ENCODE results near the gene INKA2.
A peak's percentile ranks its signal among the peaks of the same experiment; 100 is the strongest.

INKA2 gene

GRCh38 chr1:111769517-111770146, 30.4 kb upstream of the INKA2 start:
- peaks cover 3% of the 10 kb centered on the region for H3K36me3 ChIP-seq (ENCODE audit: control insufficient read depth, insufficient read depth, low read length)
- no peak overlapping the region for H3K4me2 ChIP-seq (ENCODE audit: low read length)
- H3K4ac ChIP-seq (ENCODE audit: low read depth, low read length), result no peak overlapping the region
- H4K8ac ChIP-seq (ENCODE audit: low read depth, low read length), result no peak overlapping the region
- H3K23ac ChIP-seq (ENCODE audit: low read length), result no peak overlapping the region
- no peak overlapping the region for H2AK5ac ChIP-seq (ENCODE audit: low read length)
- H3K56ac ChIP-seq (ENCODE audit: low read length), result no peak overlapping the region
- H3K79me2 ChIP-seq (ENCODE audit: control insufficient read depth, insufficient read depth, low read length), result no peaks in the 10 kb centered on the region
- H2BK120ac ChIP-seq (ENCODE audit: low read depth, low read length), result no peak overlapping the region
- no peaks in the 10 kb centered on the region for H3K4me1 ChIP-seq (ENCODE audit: control insufficient read depth, low read depth, low read length)
- no peak overlapping the region for H3K18ac ChIP-seq (ENCODE audit: low read length)
- H3K4me3 ChIP-seq (ENCODE audit: low read length), result no peak overlapping the region
- no peaks in the 10 kb centered on the region for H3K27me3 ChIP-seq (ENCODE audit: insufficient read depth, low read length, poor library complexity)
- H3K27ac ChIP-seq (ENCODE audit: low read depth, low read length), result no peak overlapping the region
- H3K9ac ChIP-seq (ENCODE audit: low read length), result no peak overlapping the region
- H4K5ac ChIP-seq (ENCODE audit: low read length), result no peak overlapping the region
- no CpG with 5 or more reads among the region's 6 CpGs for WGBS (ENCODE audit: extremely low coverage, insufficient coverage, low lambda C conversion rate)
- H2BK5ac ChIP-seq (ENCODE audit: low read length), result no peak overlapping the region
- no peaks in the 10 kb centered on the region for H3K79me1 ChIP-seq (ENCODE audit: low read length)
- DNase-seq, result peak; percentile 45
- no peak overlapping the region for H2BK15ac ChIP-seq (replicated peaks; ENCODE audit: low read depth)

GRCh38 chr1:111768625-111769024, 29.4 kb upstream of the INKA2 start:
- Histone ChIP-seq H3K56ac (ENCODE audit: low read length) (no peak overlapping the region), H3K23ac (ENCODE audit: low read length) (no peak overlapping the region), H3K4ac (ENCODE audit: low read depth, low read length) (no peak overlapping the region), H3K79me1 (ENCODE audit: low read length) (no peaks in the 10 kb centered on the region), H3K4me3 (ENCODE audit: low read length) (no peak overlapping the region), H2BK5ac (ENCODE audit: low read length) (no peak overlapping the region), H3K27ac (ENCODE audit: low read depth, low read length) (no peak overlapping the region), H2BK15ac (replicated peaks; ENCODE audit: low read depth) (no peak overlapping the region), H3K4me2 (ENCODE audit: low read length) (no peak overlapping the region), H3K27me3 (ENCODE audit: insufficient read depth, low read length, poor library complexity) (no peaks in the 10 kb centered on the region), H3K4me1 (ENCODE audit: control insufficient read depth, low read depth, low read length) (no peaks in the 10 kb centered on the region), H3K79me2 (ENCODE audit: control insufficient read depth, insufficient read depth, low read length) (no peaks in the 10 kb centered on the region), H4K8ac (ENCODE audit: low read depth, low read length) (no peak overlapping the region), H3K9ac (ENCODE audit: low read length) (no peak overlapping the region), H3K18ac (ENCODE audit: low read length) (no peak overlapping the region), H2BK120ac (ENCODE audit: low read depth, low read length) (no peak overlapping the region), H4K5ac (ENCODE audit: low read length) (no peak overlapping the region), H2AK5ac (ENCODE audit: low read length) (no peak overlapping the region), H3K36me3 (ENCODE audit: control insufficient read depth, insufficient read depth, low read length) (peaks cover 3% of the 10 kb centered on the region)
- no peak for DNase-seq

GRCh38 chr1:111768023-111768422, 28.8 kb upstream of the INKA2 start:
- H3K4me2 ChIP-seq (ENCODE audit: low read length), result no peak overlapping the region

GRCh38 chr1:111762332-111762731, 23.1 kb upstream of the INKA2 start:
- H3K36me3 ChIP-seq (ENCODE audit: control insufficient read depth, insufficient read depth, low read length), result peaks cover 7% of the 10 kb centered on the region
- H3K79me1 ChIP-seq (ENCODE audit: low read length), result peaks cover 4% of the 10 kb centered on the region
- H4K8ac ChIP-seq (ENCODE audit: low read depth, low read length), result no peak overlapping the region
- H4K5ac ChIP-seq (ENCODE audit: low read length), result no peak overlapping the region
- no peak overlapping the region for H3K18ac ChIP-seq (ENCODE audit: low read length)
- no peaks in the 10 kb centered on the region for H3K27me3 ChIP-seq (ENCODE audit: insufficient read depth, low read length, poor library complexity)
- no peak overlapping the region for H3K4me3 ChIP-seq (ENCODE audit: low read length)
- H3K9ac ChIP-seq (ENCODE audit: low read length), result no peak overlapping the region
- H3K23ac ChIP-seq (ENCODE audit: low read length), result no peak overlapping the region
- H3K4me1 ChIP-seq (ENCODE audit: control insufficient read depth, low read depth, low read length), result no peaks in the 10 kb centered on the region
- H3K56ac ChIP-seq (ENCODE audit: low read length), result no peak overlapping the region
- no peak overlapping the region for H2BK120ac ChIP-seq (ENCODE audit: low read depth, low read length)
- no peak overlapping the region for H2AK5ac ChIP-seq (ENCODE audit: low read length)
- H2BK5ac ChIP-seq (ENCODE audit: low read length), result no peak overlapping the region
- H3K79me2 ChIP-seq (ENCODE audit: control insufficient read depth, insufficient read depth, low read length), result peaks cover 5% of the 10 kb centered on the region
- WGBS (ENCODE audit: extremely low coverage, insufficient coverage, low lambda C conversion rate), result no CpG with 5 or more reads among the region's 2 CpGs
- H3K4ac ChIP-seq (ENCODE audit: low read depth, low read length), result no peak overlapping the region
- H3K27ac ChIP-seq (ENCODE audit: low read depth, low read length), result no peak overlapping the region
- DNase-seq, result no peak
- H2BK15ac ChIP-seq (replicated peaks; ENCODE audit: low read depth), result no peak overlapping the region
- no peak overlapping the region for H3K4me2 ChIP-seq (ENCODE audit: low read length)

More at GRCh38 chr1:111768023-111768422, 28.8 kb upstream of the INKA2 start:
- no peaks in the 10 kb centered on the region for H3K79me2 ChIP-seq (ENCODE audit: control insufficient read depth, insufficient read depth, low read length)
- H3K79me1 ChIP-seq (ENCODE audit: low read length), result no peaks in the 10 kb centered on the region
- no peaks in the 10 kb centered on the region for H3K4me1 ChIP-seq (ENCODE audit: control insufficient read depth, low read depth, low read length)
- H2BK120ac ChIP-seq (ENCODE audit: low read depth, low read length), result no peak overlapping the region
- no peak overlapping the region for H3K27ac ChIP-seq (ENCODE audit: low read depth, low read length)
- H4K8ac ChIP-seq (ENCODE audit: low read depth, low read length), result no peak overlapping the region
- no peak overlapping the region for H2BK5ac ChIP-seq (ENCODE audit: low read length)
- H2AK5ac ChIP-seq (ENCODE audit: low read length), result no peak overlapping the region
- H3K56ac ChIP-seq (ENCODE audit: low read length), result no peak overlapping the region
- no peak overlapping the region for H3K4ac ChIP-seq (ENCODE audit: low read depth, low read length)
- no peaks in the 10 kb centered on the region for H3K27me3 ChIP-seq (ENCODE audit: insufficient read depth, low read length, poor library complexity)
- no peak overlapping the region for H2BK15ac ChIP-seq (replicated peaks; ENCODE audit: low read depth)
- H3K18ac ChIP-seq (ENCODE audit: low read length), result no peak overlapping the region
- H3K23ac ChIP-seq (ENCODE audit: low read length), result no peak overlapping the region
- H3K4me3 ChIP-seq (ENCODE audit: low read length), result no peak overlapping the region
- no peak for DNase-seq
- H3K9ac ChIP-seq (ENCODE audit: low read length), result no peak overlapping the region
- H4K5ac ChIP-seq (ENCODE audit: low read length), result no peak overlapping the region
- H3K36me3 ChIP-seq (ENCODE audit: control insufficient read depth, insufficient read depth, low read length), result peaks cover 4% of the 10 kb centered on the region

GRCh38 chr1:111761717-111762116, 22.5 kb upstream of the INKA2 start:
- Histone ChIP-seq H4K8ac (ENCODE audit: low read depth, low read length) (no peak overlapping the region), H3K4me3 (ENCODE audit: low read length) (no peak overlapping the region), H3K36me3 (ENCODE audit: control insufficient read depth, insufficient read depth, low read length) (peaks cover 7% of the 10 kb centered on the region), H4K5ac (ENCODE audit: low read length) (no peak overlapping the region), H3K4me2 (ENCODE audit: low read length) (no peak overlapping the region), H3K79me1 (ENCODE audit: low read length) (peaks cover 4% of the 10 kb centered on the region), H3K79me2 (ENCODE audit: control insufficient read depth, insufficient read depth, low read length) (peaks cover 11% of the 10 kb centered on the region), H3K27ac (ENCODE audit: low read depth, low read length) (no peak overlapping the region), H3K9ac (ENCODE audit: low read length) (no peak overlapping the region), H3K4me1 (ENCODE audit: control insufficient read depth, low read depth, low read length) (no peaks in the 10 kb centered on the region), H3K4ac (ENCODE audit: low read depth, low read length) (no peak overlapping the region), H2BK120ac (ENCODE audit: low read depth, low read length) (no peak overlapping the region), H2AK5ac (ENCODE audit: low read length) (no peak overlapping the region), H3K23ac (ENCODE audit: low read length) (no peak overlapping the region), H3K56ac (ENCODE audit: low read length) (no peak overlapping the region), H2BK15ac (replicated peaks; ENCODE audit: low read depth) (no peak overlapping the region), H3K27me3 (ENCODE audit: insufficient read depth, low read length, poor library complexity) (no peaks in the 10 kb centered on the region), H2BK5ac (ENCODE audit: low read length) (no peak overlapping the region), H3K18ac (ENCODE audit: low read length) (no peak overlapping the region)
- WGBS (ENCODE audit: extremely low coverage, insufficient coverage, low lambda C conversion rate), result no CpG with 5 or more reads among the region's 2 CpGs
- DNase-seq, result no peak

GRCh38 chr1:111758373-111758772, 19.2 kb upstream of the INKA2 start:
- H2AK5ac ChIP-seq (ENCODE audit: low read length), result no peak overlapping the region
- no peak overlapping the region for H3K56ac ChIP-seq (ENCODE audit: low read length)
- H2BK5ac ChIP-seq (ENCODE audit: low read length), result no peak overlapping the region
- H3K18ac ChIP-seq (ENCODE audit: low read length), result no peak overlapping the region
- no peak overlapping the region for H4K5ac ChIP-seq (ENCODE audit: low read length)
- H3K27ac ChIP-seq (ENCODE audit: low read depth, low read length), result no peak overlapping the region
- H3K4me3 ChIP-seq (ENCODE audit: low read length), result no peak overlapping the region
- H2BK15ac ChIP-seq (replicated peaks; ENCODE audit: low read depth), result no peak overlapping the region
- no peaks in the 10 kb centered on the region for H3K27me3 ChIP-seq (ENCODE audit: insufficient read depth, low read length, poor library complexity)
- H3K23ac ChIP-seq (ENCODE audit: low read length), result no peak overlapping the region
- peaks cover 17% of the 10 kb centered on the region for H3K79me2 ChIP-seq (ENCODE audit: control insufficient read depth, insufficient read depth, low read length)
- H3K36me3 ChIP-seq (ENCODE audit: control insufficient read depth, insufficient read depth, low read length), result peaks cover 3% of the 10 kb centered on the region
- no peak overlapping the region for H2BK120ac ChIP-seq (ENCODE audit: low read depth, low read length)
- no peak overlapping the region for H3K4ac ChIP-seq (ENCODE audit: low read depth, low read length)
- no CpG with 5 or more reads among the region's 2 CpGs for WGBS (ENCODE audit: extremely low coverage, insufficient coverage, low lambda C conversion rate)
- H3K79me1 ChIP-seq (ENCODE audit: low read length), result peaks cover 4% of the 10 kb centered on the region
- no peak overlapping the region for H3K4me2 ChIP-seq (ENCODE audit: low read length)
- H3K4me1 ChIP-seq (ENCODE audit: control insufficient read depth, low read depth, low read length), result no peaks in the 10 kb centered on the region
- H4K8ac ChIP-seq (ENCODE audit: low read depth, low read length), result no peak overlapping the region
- peak; percentile 77 for DNase-seq
- H3K9ac ChIP-seq (ENCODE audit: low read length), result no peak overlapping the region
